ENCODE measurements around the gene ABI3BP.

The ABI3BP gene

DNA sequence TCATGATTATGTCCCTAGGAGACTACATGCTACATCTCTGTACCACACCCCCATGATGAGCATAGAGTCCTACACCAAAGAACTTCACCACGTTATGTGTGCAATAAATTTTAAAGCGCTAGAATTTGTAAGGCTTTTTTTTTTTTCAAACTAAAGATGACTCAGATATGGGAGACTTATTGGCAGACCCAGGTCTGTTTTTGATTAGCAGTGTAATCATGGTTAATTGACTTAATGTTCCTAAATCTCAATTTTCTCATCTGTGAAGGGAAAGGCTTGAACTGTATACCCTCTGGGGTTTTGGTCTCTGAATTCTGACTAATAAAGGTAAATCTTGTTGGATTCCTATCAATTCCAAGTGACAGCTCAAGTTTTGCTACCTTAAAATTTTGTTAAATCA, 26.4 kb downstream of the ABI3BP start:
- TF ChIP-seq, protein P1, sequence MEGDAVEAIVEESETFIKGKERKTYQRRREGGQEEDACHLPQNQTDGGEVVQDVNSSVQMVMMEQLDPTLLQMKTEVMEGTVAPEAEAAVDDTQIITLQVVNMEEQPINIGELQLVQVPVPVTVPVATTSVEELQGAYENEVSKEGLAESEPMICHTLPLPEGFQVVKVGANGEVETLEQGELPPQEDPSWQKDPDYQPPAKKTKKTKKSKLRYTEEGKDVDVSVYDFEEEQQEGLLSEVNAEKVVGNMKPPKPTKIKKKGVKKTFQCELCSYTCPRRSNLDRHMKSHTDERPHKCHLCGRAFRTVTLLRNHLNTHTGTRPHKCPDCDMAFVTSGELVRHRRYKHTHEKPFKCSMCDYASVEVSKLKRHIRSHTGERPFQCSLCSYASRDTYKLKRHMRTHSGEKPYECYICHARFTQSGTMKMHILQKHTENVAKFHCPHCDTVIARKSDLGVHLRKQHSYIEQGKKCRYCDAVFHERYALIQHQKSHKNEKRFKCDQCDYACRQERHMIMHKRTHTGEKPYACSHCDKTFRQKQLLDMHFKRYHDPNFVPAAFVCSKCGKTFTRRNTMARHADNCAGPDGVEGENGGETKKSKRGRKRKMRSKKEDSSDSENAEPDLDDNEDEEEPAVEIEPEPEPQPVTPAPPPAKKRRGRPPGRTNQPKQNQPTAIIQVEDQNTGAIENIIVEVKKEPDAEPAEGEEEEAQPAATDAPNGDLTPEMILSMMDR (IDR thresholded peaks at IDR 0.05; ENCODE audit: low read depth, low read length, missing control alignments) = no peak
- H3K4me3 ChIP-seq (ENCODE audit: low read depth, low read length) = no peak overlapping the region
- no peak for DNase-seq (ENCODE audit: low read depth)

DNA sequence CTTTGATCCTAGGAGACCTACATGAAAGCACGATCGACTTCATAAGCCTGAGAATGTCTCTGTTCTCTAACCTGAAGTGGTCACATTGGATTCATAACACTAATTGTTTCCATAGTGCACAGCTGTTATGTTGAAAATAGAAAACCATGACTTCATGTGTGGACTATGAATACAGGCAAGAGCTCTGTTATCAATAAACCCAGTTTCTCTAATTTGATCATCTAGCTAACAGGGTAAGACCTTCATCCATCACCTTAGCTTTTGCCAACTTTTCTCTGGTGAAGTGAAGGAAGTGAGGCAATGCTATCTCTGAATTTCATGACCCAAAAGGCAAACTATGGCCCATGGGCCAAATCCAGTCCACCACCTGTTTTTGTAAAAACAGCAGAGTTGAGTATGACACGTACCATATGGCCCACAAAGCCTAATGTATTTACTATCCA, 27.2 kb downstream of the ABI3BP start:
- H3K4me3 ChIP-seq (ENCODE audit: low read depth, low read length) = no peak overlapping the region
- DNase-seq (ENCODE audit: low read depth) = no peak
- TF ChIP-seq, protein P1 (IDR thresholded peaks at IDR 0.05; ENCODE audit: low read depth, low read length, missing control alignments) = no peak

DNA sequence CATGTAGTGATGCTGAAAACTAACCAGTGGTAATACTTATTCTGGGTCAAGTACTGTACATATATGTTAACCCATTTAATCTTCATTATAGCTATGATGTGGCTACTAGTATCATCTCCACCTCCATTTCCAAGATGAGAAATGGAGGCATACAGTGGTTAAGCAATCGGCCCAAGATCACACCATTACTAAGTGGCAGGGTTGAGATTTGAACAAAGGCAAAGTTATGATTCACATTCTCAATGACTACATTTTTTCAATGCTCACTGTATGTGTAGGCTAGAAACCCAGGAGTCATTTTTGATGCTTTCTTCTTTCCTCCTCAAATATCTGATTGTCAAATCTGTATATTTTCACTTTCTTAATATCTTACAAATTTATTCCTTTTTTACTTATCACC, 30.2 kb downstream of the ABI3BP start:
- no peak overlapping the region for H3K4me3 ChIP-seq (ENCODE audit: low read depth, low read length)
- no peak for DNase-seq (ENCODE audit: low read depth)
- TF ChIP-seq, protein P1 (IDR thresholded peaks at IDR 0.05; ENCODE audit: low read depth, low read length, missing control alignments) = no peak

DNA sequence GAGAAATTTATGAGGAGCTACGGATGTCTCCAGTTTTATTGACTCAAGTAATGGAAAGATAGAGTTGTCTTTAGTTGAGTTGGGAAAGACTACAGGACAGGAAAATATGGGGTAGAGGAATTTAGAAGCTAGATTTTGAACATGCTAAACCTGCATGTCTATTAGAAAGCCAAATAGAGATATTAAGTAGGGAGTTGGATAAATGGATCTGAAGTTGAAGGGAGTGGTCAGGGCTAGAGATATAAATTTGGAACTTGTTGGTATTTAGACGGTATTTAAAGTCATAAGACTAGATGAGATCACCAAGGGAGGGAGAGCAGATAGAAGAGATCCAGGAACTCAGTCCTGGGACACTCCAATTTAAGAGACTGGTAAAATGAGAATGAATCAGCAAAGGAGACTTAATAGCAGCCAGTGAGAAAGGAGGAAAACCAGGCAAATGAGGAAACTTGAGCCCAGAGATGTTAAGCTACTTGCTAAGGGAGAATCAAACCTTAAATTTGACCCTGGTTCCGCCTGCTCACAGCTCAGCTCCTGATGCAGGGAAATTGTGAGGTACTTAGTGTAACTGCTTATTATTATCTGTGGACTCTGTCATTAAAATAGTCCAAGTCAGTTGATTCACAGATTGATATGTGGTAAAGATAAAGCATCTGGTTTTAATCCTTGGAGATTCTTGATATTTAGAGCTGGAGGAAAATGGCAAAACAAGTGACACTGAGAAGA, 35.8 kb downstream of the ABI3BP start:
- no peak for DNase-seq (ENCODE audit: low read depth)
- no peak overlapping the region for H3K4me3 ChIP-seq (ENCODE audit: low read depth, low read length)

DNA sequence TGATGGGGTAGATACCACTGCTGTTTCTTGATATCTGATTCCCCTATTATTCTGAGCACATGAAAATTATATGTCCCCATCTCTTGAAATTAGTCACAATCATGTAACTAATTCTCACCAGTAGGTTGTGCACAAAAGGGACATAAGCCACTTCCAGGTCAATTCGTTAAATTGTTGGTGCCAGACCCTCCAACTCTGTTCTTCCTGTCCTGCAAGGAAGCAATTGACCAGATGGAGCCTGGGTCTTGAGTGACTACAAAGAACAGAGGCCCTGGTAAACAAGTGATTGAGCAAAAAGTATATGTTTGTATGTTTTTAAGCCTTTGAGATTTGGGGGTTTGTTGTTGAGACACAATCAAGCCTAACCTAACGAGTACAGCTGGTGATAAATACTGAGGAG, 36.9 kb downstream of the ABI3BP start:
- TF ChIP-seq, protein P1 (IDR thresholded peaks at IDR 0.05; ENCODE audit: low read depth, low read length, missing control alignments) = no peak
- DNase-seq (ENCODE audit: low read depth) = no peak
- H3K4me3 ChIP-seq (ENCODE audit: low read depth, low read length) = no peak overlapping the region

More for the DNA sequence above, 35.8 kb downstream of the ABI3BP start:
- TF ChIP-seq, protein P1 (IDR thresholded peaks at IDR 0.05; ENCODE audit: low read depth, low read length, missing control alignments) = no peak

DNA sequence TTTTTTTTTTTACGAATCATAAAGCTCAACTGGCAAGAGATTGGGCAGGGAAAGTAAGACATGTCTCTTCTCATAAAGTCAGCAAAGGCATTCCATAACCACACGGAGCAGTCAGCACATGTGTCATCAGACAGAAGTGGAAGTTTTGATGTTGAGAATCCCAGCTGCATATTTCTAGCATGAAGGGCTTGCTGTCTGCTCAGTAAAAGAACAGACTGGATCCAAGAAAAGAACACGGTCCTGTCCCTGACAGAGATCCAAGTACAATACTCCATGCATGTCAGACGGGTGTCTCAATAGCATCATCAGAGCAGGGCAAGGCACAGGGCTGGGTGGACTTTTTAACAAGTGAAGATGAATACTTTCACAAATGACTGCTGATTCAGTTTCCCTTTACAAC, 38.2 kb downstream of the ABI3BP start:
- H3K4me3 ChIP-seq (ENCODE audit: low read depth, low read length) = no peak overlapping the region
- TF ChIP-seq, protein P1 (IDR thresholded peaks at IDR 0.05; ENCODE audit: low read depth, low read length, missing control alignments) = no peak
- no peak for DNase-seq (ENCODE audit: low read depth)

Data from GM12864 (cell line).